LNCaP clone FGC (cell line): Measurements from ENCODE around the gene TCERG1L.

ENCODE experiments used
- DNase-seq: peaks from one replicate; pipeline ENCODE4 v3.0.0-alpha.2; 2011; ENCODE audit warnings: low read depth
- H3K4me3 ChIP-seq: 2 replicates; pipeline ENCODE4 v1.5.1; 2011; ENCODE audit warnings: mild to moderate bottlenecking, low read depth, low read length, control low read depth
- CTCF ChIP-seq: IDR thresholded peaks from 2 replicates; pipeline ENCODE4 v1.5.1; 2012; ENCODE audit warnings: mild to moderate bottlenecking; ENCODE audit not compliant: control insufficient read depth, insufficient read depth; ENCODE audit errors: extremely low read depth

TCERG1L gene

GRCh38 chr10:131311661-131312477, at the start of gene TCERG1L:
TCERG1L (minus strand) TSS chr10:131311721; CDS start chr10:131311635, 86 bp downstream.
- TF ChIP-seq CTCF, result peak; percentile 30
- DNase-seq, result no peak
- peak within 1 kb of the TSS; percentile 38 for H3K4me3 ChIP-seq

DNA sequence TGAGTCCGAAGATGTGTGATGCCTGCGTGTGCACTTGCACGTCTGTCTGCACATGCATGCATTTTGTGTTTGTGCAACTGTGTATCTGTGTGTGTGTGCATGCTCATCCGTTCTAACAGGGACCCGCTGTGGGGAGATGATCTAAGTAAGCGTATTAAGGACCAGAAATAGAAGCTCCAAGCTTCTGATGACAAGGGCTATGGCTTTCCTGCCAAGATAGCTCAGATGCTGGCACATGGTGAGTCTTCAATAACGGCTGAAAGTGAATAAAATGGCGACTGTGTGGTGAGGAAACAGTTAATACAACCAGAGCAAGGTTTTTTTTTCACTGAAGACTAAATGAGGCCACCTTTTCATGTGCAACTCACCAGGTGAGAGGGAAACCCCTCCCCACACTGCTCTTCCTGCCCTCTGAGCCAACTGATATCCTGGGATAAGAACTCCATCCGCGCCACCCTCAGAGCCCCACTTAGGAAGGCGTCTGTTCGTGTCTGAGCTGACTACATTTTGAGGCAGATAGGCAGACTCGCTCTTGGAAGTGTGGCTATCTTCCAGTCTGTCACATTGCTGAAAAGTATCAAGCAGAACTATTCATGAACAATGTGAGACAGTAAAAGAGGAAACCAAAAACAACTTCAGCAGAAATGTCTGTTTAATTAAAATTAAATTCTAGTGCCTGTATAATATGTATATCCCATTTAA, 47.4 kb upstream of the TCERG1L start:
- no peak for TF ChIP-seq CTCF
- no peak overlapping the region for H3K4me3 ChIP-seq
- DNase-seq, result no peak

- TF ChIP-seq CTCF, result no peak
- no peak for DNase-seq
Measured at GRCh38 chr10:131356442-131356841, 44.9 kb upstream of the TCERG1L start.

GRCh38 chr10:131355881-131356280, 44.4 kb upstream of the TCERG1L start:
- DNase-seq, result no peak
- no peak for TF ChIP-seq CTCF
- no peak overlapping the region for H3K4me3 ChIP-seq

More at GRCh38 chr10:131356442-131356841, 44.9 kb upstream of the TCERG1L start:
- no peak overlapping the region for H3K4me3 ChIP-seq

DNA sequence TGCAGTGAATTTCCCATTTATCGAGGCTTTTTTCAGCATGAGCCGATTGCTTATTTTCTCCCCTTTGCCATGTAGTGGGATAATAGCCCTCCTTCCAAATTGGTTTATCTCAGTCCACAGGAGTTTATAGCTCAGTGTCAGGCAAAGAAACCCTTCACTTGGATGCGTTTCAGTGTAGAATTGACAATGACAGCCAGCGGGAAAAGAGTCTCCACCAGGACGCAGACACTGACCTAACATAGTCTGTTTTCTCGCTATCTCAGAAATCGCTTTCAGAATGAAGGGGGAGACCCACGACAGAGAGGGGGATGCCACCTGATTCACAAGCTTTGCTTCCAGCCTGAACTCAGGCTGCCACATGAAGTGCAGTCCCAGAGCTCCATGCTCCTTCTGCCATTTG, 43.5 kb upstream of the TCERG1L start:
- TF ChIP-seq CTCF, result no peak
- DNase-seq, result no peak
- no peak overlapping the region for H3K4me3 ChIP-seq

- no peak overlapping the region for H3K4me3 ChIP-seq
- DNase-seq, result peak; percentile 10
- TF ChIP-seq CTCF, result no peak
Measured at GRCh38 chr10:131354380-131354779, 42.9 kb upstream of the TCERG1L start.
